GM11168 (cell line): Measurements from ENCODE around the gene BOD1L1.

Source experiments
- in situ Hi-C: fragments of 300-500 bp; cut with MboI; formaldehyde crosslinking; loops from one replicate; pipeline ENCODE4 v1.12.0; 2022; ENCODE audit warnings: low sequenced_read_pairs; ENCODE audit not compliant: unreplicated experiment

The BOD1L1 gene

GRCh38 chr4:13527981-13528820 is 99.3 kb downstream of the BOD1L1 start:
- in situ Hi-C loops: no loop called here

GRCh38 chr4:13527192-13527980 is 100.1 kb downstream of the BOD1L1 start:
- in situ Hi-C loops: no loop called here

- in situ Hi-C loops: no loop called here
Measured at GRCh38 chr4:13526658-13527057, 100.9 kb downstream of the BOD1L1 start.

- in situ Hi-C loops: no loop called here
Measured at GRCh38 chr4:13525606-13526281, 101.8 kb downstream of the BOD1L1 start.

GRCh38 chr4:13524504-13525243 is 102.9 kb downstream of the BOD1L1 start:
- in situ Hi-C loops: no loop called here

- in situ Hi-C loops: no loop called here
Measured at GRCh38 chr4:13523591-13524503, 103.7 kb downstream of the BOD1L1 start.

GRCh38 chr4:13523105-13523477 is 104.4 kb downstream of the BOD1L1 start:
- in situ Hi-C loops: no loop called here

- in situ Hi-C loops: no loop called here
Measured at GRCh38 chr4:13522282-13523104, 105.0 kb downstream of the BOD1L1 start.

- in situ Hi-C loops: no loop called here
Measured at GRCh38 chr4:13521047-13521446, 106.5 kb downstream of the BOD1L1 start.
